ENCODE measurements around the gene LYZ. TPM values are rescaled to one million over a fixed set of nuclear protein-coding genes. Genes with fewer than 3 reads are reported as not detected.
A peak's percentile ranks its signal among the peaks of the same experiment; 100 is the strongest.

The LYZ gene
- total RNA-seq, 1 donor from 2014 or later, result 0.37 TPM

- Mint-ChIP-seq H3K36me3 (ENCODE audit: unreplicated experiment) (no peaks in the 10 kb centered on the region), H3K4me3 (ENCODE audit: unreplicated experiment) (no peak overlapping the region), H3K9me3 (ENCODE audit: unreplicated experiment) (no peaks in the 10 kb centered on the region), H3K27me3 (ENCODE audit: unreplicated experiment) (no peaks in the 10 kb centered on the region), H3K4me1 (ENCODE audit: low read depth, unreplicated experiment) (no peaks in the 10 kb centered on the region), H3K27ac (ENCODE audit: unreplicated experiment) (no peak overlapping the region)
- DNase-seq, result no peak
- no peak for TF ChIP-seq CTCF (IDR thresholded peaks at IDR 0.05; ENCODE audit: partially characterized antibody, unreplicated experiment)
These were observed 38.7 kb downstream of the LYZ start for GRCh38 chr12:69386921-69387320.

- no peaks in the 10 kb centered on the region for H3K36me3 Mint-ChIP-seq (ENCODE audit: unreplicated experiment)
- no peak overlapping the region for H3K27ac Mint-ChIP-seq (ENCODE audit: unreplicated experiment)
- no peak overlapping the region for H3K4me3 Mint-ChIP-seq (ENCODE audit: unreplicated experiment)
- H3K27me3 Mint-ChIP-seq (ENCODE audit: unreplicated experiment), result no peaks in the 10 kb centered on the region
- no peaks in the 10 kb centered on the region for H3K4me1 Mint-ChIP-seq (ENCODE audit: low read depth, unreplicated experiment)
- no peaks in the 10 kb centered on the region for H3K9me3 Mint-ChIP-seq (ENCODE audit: unreplicated experiment)
- no peak for DNase-seq
- TF ChIP-seq CTCF (IDR thresholded peaks at IDR 0.05; ENCODE audit: partially characterized antibody, unreplicated experiment), result peak; percentile 72
These were observed 40.2 kb downstream of the LYZ start for GRCh38 chr12:69388371-69388770.

GRCh38 chr12:69389831-69390230 lies 41.6 kb downstream of the LYZ start:
- TF ChIP-seq CTCF (IDR thresholded peaks at IDR 0.05; ENCODE audit: partially characterized antibody, unreplicated experiment), result no peak
- Mint-ChIP-seq H3K4me3 (ENCODE audit: unreplicated experiment) (no peak overlapping the region), H3K4me1 (ENCODE audit: low read depth, unreplicated experiment) (no peaks in the 10 kb centered on the region)

GRCh38 chr12:69392179-69392928 lies 44.2 kb downstream of the LYZ start:
- DNase-seq, result no peak
- Mint-ChIP-seq H3K36me3 (ENCODE audit: unreplicated experiment) (peaks cover 7% of the 10 kb centered on the region), H3K9me3 (ENCODE audit: unreplicated experiment) (peaks cover under 1% of the 10 kb centered on the region), H3K4me1 (ENCODE audit: low read depth, unreplicated experiment) (no peaks in the 10 kb centered on the region), H3K27ac (ENCODE audit: unreplicated experiment) (no peak overlapping the region), H3K27me3 (ENCODE audit: unreplicated experiment) (no peaks in the 10 kb centered on the region), H3K4me3 (ENCODE audit: unreplicated experiment) (no peak overlapping the region)
- no peak for TF ChIP-seq CTCF (IDR thresholded peaks at IDR 0.05; ENCODE audit: partially characterized antibody, unreplicated experiment)

More at GRCh38 chr12:69389831-69390230, 41.6 kb downstream of the LYZ start:
- Mint-ChIP-seq H3K27me3 (ENCODE audit: unreplicated experiment) (no peaks in the 10 kb centered on the region), H3K9me3 (ENCODE audit: unreplicated experiment) (no peaks in the 10 kb centered on the region), H3K27ac (ENCODE audit: unreplicated experiment) (no peak overlapping the region), H3K36me3 (ENCODE audit: unreplicated experiment) (no peaks in the 10 kb centered on the region)
- DNase-seq, result no peak

- Mint-ChIP-seq H3K4me3 (ENCODE audit: unreplicated experiment) (no peak overlapping the region), H3K27ac (ENCODE audit: unreplicated experiment) (no peak overlapping the region)
- DNase-seq, result no peak
These were observed 47.9 kb downstream of the LYZ start for GRCh38 chr12:69396041-69396440.

More at GRCh38 chr12:69396041-69396440, 47.9 kb downstream of the LYZ start:
- H3K4me1 Mint-ChIP-seq (ENCODE audit: low read depth, unreplicated experiment), result no peaks in the 10 kb centered on the region
- no peak for TF ChIP-seq CTCF (IDR thresholded peaks at IDR 0.05; ENCODE audit: partially characterized antibody, unreplicated experiment)
- H3K9me3 Mint-ChIP-seq (ENCODE audit: unreplicated experiment), result peaks cover 2% of the 10 kb centered on the region
- peaks cover 11% of the 10 kb centered on the region for H3K36me3 Mint-ChIP-seq (ENCODE audit: unreplicated experiment)
- no peaks in the 10 kb centered on the region for H3K27me3 Mint-ChIP-seq (ENCODE audit: unreplicated experiment)

Measured in glutamatergic neuron (in vitro differentiated cells).